NOMO-1 treated with dmso at 0.1 percent for 144 hours (cell line): Measurements from ENCODE around the gene PLD3.
A peak's percentile ranks its signal among the peaks of the same experiment; 100 is the strongest.

Experiments used
- DNase-seq: peaks from one replicate; lab custom pipeline; 2025; ENCODE audit not compliant: unreplicated experiment; lab: John Stamatoyannopoulos, UW

PLD3 gene

GRCh38 chr19:40412866-40413265 lies 64.4 kb downstream of the PLD3 start:
- no peak for DNase-seq

GRCh38 chr19:40413291-40413845 lies 64.9 kb downstream of the PLD3 start, which contains the start of gene PRX:
Gene PRX, minus strand, starts transcription at chr19:40413378. Its CDS starts 5,446 bp downstream, at chr19:40407932.
- no peak for DNase-seq

- DNase-seq: no peak
Measured at GRCh38 chr19:40414542-40415535, 66.3 kb downstream of the PLD3 start.

- no peak for DNase-seq
Measured at GRCh38 chr19:40415768-40416167, 67.3 kb downstream of the PLD3 start.

- DNase-seq: no peak
Measured at GRCh38 chr19:40416918-40417642, 68.6 kb downstream of the PLD3 start.

GRCh38 chr19:40417643-40417981 lies 69.1 kb downstream of the PLD3 start:
- DNase-seq: no peak

GRCh38 chr19:40418040-40418439 lies 69.5 kb downstream of the PLD3 start:
- no peak for DNase-seq

- DNase-seq: no peak
Measured at GRCh38 chr19:40419066-40419612, 70.6 kb downstream of the PLD3 start.

GRCh38 chr19:40419780-40420179 lies 71.3 kb downstream of the PLD3 start:
- no peak for DNase-seq

GRCh38 chr19:40420451-40420765 lies 71.9 kb downstream of the PLD3 start:
- no peak for DNase-seq

- DNase-seq: peak; percentile 72
Measured at GRCh38 chr19:40420766-40421765, 72.6 kb downstream of the PLD3 start.

GRCh38 chr19:40421993-40422747 lies 73.7 kb downstream of the PLD3 start:
- no peak for DNase-seq

GRCh38 chr19:40422748-40423566 lies 74.5 kb downstream of the PLD3 start:
- no peak for DNase-seq

GRCh38 chr19:40423938-40424337 lies 75.4 kb downstream of the PLD3 start:
- DNase-seq: no peak

- peak; percentile 9 for DNase-seq
Measured at GRCh38 chr19:40424637-40425449, 76.3 kb downstream of the PLD3 start.

GRCh38 chr19:40425450-40426287 lies 77.2 kb downstream of the PLD3 start, which contains the start of gene SERTAD1:
Gene SERTAD1, minus strand, starts transcription at chr19:40425992. Its CDS starts 2,446 bp downstream, at chr19:40423546.
- DNase-seq: peak; percentile 99
